ES-I3 (cell line): ENCODE measurements around the gene SLC6A17.

ENCODE experiments used
- H3K36me3 ChIP-seq: 2 replicates; pipeline ENCODE4 v1.6.1; 2013; ENCODE audit warnings: mild to moderate bottlenecking, low read length, control low read depth, moderate library complexity; ENCODE audit not compliant: insufficient read depth
- H3K4me1 ChIP-seq: 2 replicates; pipeline ENCODE4 v1.6.1; 2013; ENCODE audit warnings: mild to moderate bottlenecking, control low read depth, low read length; ENCODE audit not compliant: insufficient read depth
- H3K9ac ChIP-seq: 2 replicates; pipeline ENCODE4 v1.6.1; 2013; ENCODE audit warnings: low read depth, mild to moderate bottlenecking, low read length, moderate library complexity
- H3K9me3 ChIP-seq: 2 replicates; pipeline ENCODE4 v1.6.1; 2013; ENCODE audit warnings: mild to moderate bottlenecking, low read length, moderate library complexity; ENCODE audit not compliant: control insufficient read depth, insufficient read depth

Gene SLC6A17

GRCh38 chr1:110153407-110153950 lies 3.2 kb downstream of the SLC6A17 start:
- H3K36me3 ChIP-seq = no peaks in the 10 kb centered on the region; the same call in 1 of the 2 replicates

GRCh38 chr1:110155878-110156522 lies 5.7 kb downstream of the SLC6A17 start:
- Histone ChIP-seq H3K9me3 (no peaks in the 10 kb centered on the region), H3K4me1 (no peaks in the 10 kb centered on the region), H3K9ac (no peak overlapping the region)

More at GRCh38 chr1:110153407-110153950, 3.2 kb downstream of the SLC6A17 start:
- Histone ChIP-seq H3K4me1 (no peaks in the 10 kb centered on the region), H3K9ac (no peak overlapping the region), H3K9me3 (no peaks in the 10 kb centered on the region)

DNA sequence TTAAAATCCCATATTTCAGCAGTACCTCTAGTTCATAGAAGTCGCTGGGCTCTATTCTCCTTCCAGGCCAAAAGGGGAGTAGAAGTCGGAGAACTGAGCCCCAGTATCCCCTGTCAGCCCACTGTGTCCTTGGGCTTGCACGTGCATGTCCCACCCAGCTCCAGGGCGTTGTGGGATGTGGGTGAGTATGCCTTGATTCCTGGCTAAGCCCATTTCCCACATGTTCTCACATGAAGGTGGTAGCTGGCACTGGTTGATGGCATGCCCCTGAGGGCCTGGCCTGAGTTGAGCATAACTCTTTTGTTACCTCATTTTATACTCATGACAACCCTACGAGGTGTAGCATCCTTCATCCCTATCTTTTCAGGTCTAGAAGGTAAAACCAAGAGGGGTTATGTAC lies 8.0 kb downstream of the SLC6A17 start:
- Histone ChIP-seq H3K9ac (no peak overlapping the region), H3K9me3 (no peaks in the 10 kb centered on the region), H3K36me3 (no peaks in the 10 kb centered on the region), H3K4me1 (no peaks in the 10 kb centered on the region)

More at GRCh38 chr1:110155878-110156522, 5.7 kb downstream of the SLC6A17 start:
- no peaks in the 10 kb centered on the region for H3K36me3 ChIP-seq

- no peak overlapping the region for H3K9ac ChIP-seq
- no peaks in the 10 kb centered on the region for H3K9me3 ChIP-seq
- no peaks in the 10 kb centered on the region for H3K4me1 ChIP-seq
- no peaks in the 10 kb centered on the region for H3K36me3 ChIP-seq
Observed at GRCh38 chr1:110159168-110159567, 8.9 kb downstream of the SLC6A17 start.

- Histone ChIP-seq H3K9ac (no peak overlapping the region), H3K9me3 (no peaks in the 10 kb centered on the region), H3K36me3 (no peaks in the 10 kb centered on the region), H3K4me1 (peaks cover 7% of the 10 kb centered on the region; the same call in 1 of the 2 replicates)
Observed at GRCh38 chr1:110160538-110161100, 10.3 kb downstream of the SLC6A17 start.

DNA sequence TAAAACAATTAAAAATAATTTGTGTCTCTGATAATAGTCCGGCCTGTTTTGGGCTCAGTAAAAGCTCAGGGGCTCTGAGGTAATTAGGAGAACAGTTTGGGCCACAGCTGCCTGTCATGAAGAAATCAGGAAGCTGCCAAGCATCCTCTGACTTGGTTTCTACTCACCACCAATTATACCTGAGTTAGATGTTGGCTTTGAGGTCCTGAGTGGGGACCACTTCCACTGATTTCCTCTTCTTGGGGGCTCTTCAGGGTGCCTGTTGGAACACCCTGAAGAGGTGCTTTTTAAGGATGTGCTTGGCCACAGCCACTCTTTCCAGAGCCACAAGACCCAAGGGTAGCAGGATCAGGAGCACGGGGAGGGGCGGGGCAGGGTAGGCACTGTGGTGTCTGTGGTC lies 10.9 kb downstream of the SLC6A17 start:
- Histone ChIP-seq H3K9ac (no peak overlapping the region), H3K9me3 (no peaks in the 10 kb centered on the region), H3K4me1 (peaks cover 7% of the 10 kb centered on the region; the same call in 1 of the 2 replicates), H3K36me3 (no peaks in the 10 kb centered on the region)

DNA sequence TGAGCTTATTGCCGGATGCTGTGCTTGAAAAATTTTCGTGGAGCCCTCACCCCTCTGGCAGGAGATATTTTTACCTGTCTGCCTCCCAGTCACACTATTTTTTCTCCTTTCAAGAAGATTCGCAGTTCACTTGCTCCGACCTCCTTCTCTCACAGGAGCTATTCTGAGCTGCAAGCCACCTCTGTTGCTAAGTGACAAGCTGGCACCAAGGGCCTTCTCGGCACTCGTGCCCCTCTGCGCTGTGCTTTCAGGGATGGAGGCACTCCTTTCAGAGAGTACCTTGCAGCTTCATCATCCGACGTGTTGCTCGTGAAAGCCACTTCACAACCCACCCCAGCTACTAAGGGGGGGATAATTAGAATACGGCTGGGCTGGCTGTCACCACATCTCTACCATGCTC lies 11.6 kb downstream of the SLC6A17 start:
- Histone ChIP-seq H3K36me3 (no peaks in the 10 kb centered on the region), H3K4me1 (peaks cover 7% of the 10 kb centered on the region; the same call in 1 of the 2 replicates), H3K9me3 (no peaks in the 10 kb centered on the region), H3K9ac (no peak overlapping the region)

- H3K9ac ChIP-seq = no peak overlapping the region
Observed at GRCh38 chr1:110163591-110163990, 13.3 kb downstream of the SLC6A17 start.

DNA sequence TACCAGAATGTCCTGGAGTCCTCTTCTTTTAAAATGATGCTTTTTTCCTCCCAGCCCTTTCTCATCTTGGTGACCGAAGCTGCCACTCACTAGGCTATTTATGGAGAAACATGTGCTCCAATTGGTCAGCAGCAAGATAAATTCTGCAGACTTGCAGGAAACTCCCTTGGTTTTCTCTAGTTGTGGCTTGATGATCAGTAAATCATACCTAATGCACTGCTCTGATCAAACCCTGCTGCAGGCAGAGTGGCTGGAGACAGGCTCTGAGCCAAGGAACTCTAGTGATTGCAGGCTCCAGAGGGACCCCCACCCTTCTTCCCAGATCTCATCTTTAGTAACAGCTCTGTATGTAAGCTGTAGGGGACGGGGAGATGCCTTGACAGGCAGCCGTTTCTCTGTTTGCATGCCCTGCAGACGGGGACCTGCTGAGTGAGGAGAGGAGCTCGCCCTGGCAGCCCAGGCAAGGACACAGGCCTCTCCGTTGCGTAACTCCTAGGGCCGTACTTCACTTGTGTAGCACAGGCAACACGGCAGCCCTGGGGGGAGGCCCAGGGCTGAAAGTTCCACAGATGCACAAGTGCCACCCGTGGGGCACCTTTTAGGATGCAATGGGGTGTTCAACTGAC lies 14.5 kb downstream of the SLC6A17 start:
- Histone ChIP-seq H3K36me3 (no peaks in the 10 kb centered on the region), H3K9ac (no peak overlapping the region), H3K9me3 (no peaks in the 10 kb centered on the region), H3K4me1 (peaks cover 7% of the 10 kb centered on the region; the same call in 1 of the 2 replicates)

More at GRCh38 chr1:110163591-110163990, 13.3 kb downstream of the SLC6A17 start:
- H3K4me1 ChIP-seq = peaks cover 7% of the 10 kb centered on the region; the same call in 1 of the 2 replicates
- H3K36me3 ChIP-seq = no peaks in the 10 kb centered on the region
- no peaks in the 10 kb centered on the region for H3K9me3 ChIP-seq

GRCh38 chr1:110165761-110166231 lies 15.5 kb downstream of the SLC6A17 start:
- H3K9ac ChIP-seq = no peak overlapping the region
- H3K9me3 ChIP-seq = no peaks in the 10 kb centered on the region
- H3K4me1 ChIP-seq = peaks cover 7% of the 10 kb centered on the region; the same call in 1 of the 2 replicates
- no peaks in the 10 kb centered on the region for H3K36me3 ChIP-seq

GRCh38 chr1:110166861-110167260 lies 16.6 kb downstream of the SLC6A17 start:
- H3K9ac ChIP-seq = no peak overlapping the region
- peaks cover 7% of the 10 kb centered on the region; the same call in 1 of the 2 replicates for H3K4me1 ChIP-seq
- H3K9me3 ChIP-seq = no peaks in the 10 kb centered on the region
- H3K36me3 ChIP-seq = no peaks in the 10 kb centered on the region

DNA sequence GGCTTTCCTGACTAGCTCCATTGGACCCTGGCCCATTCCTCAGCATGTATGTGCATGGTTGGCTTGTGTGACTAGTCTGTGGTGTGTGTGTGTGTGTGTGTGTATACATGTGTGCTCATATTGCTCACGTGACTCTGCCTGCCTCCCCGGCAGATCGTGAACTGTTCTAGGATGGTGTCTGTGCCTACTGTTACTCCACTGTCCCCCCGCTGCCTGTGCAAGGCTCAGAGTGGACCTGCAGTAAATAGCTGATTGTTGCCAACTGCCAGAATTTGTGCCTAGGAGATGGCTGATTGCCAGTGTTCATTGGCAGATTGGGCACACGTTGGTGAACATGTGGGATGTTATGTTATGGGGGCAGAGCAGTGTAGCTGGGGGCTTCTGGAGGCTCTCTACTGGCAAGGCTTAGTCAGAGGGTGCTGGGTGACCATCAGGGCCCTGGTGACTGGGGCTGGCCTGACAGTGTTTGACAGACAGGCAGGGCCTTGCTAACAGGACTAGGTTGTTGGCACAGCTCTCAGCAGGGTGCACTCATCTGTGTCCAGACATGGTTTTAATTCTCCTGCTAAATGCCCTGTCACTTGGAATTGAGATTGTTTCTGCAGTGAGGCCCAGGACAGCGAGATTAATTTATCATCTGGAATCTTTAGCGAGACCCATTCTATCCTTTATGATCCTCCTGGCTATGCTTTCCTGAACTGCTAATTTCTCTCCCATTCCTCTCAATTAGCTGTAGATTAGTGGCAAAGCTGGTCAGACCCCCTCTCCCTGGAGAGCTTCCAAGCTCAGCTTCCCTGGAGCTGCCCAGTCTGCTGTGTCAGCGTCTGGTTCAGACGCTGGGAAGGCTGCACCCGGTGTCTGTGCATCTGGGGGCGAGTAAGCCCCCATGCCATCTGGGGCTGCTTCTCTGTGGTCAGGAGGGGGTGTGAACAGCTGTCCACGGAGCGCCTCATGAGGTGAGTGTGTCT lies 20.8 kb downstream of the SLC6A17 start:
- Histone ChIP-seq H3K9me3 (no peaks in the 10 kb centered on the region), H3K9ac (no peak overlapping the region), H3K36me3 (no peaks in the 10 kb centered on the region), H3K4me1 (peaks cover 9% of the 10 kb centered on the region)

DNA sequence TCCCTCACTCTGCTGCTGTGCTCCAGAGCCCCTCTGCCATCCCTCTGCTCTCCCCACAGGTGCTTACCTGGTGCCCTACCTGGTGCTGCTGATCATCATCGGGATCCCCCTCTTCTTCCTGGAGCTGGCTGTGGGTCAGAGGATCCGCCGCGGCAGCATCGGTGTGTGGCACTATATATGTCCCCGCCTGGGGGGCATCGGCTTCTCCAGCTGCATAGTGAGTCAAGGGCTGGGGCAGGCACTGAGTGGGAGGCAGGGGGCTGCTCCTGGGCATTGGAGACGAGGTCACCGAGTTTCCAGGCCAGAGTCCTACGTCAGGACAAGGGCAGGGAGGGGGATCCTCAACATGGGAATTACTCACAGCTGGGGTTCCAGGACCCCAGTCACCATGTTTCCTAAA lies 21.7 kb downstream of the SLC6A17 start:
- H3K9ac ChIP-seq = no peak overlapping the region
- peaks cover 9% of the 10 kb centered on the region for H3K4me1 ChIP-seq
- no peaks in the 10 kb centered on the region for H3K36me3 ChIP-seq
- H3K9me3 ChIP-seq = no peaks in the 10 kb centered on the region
